ENCODE data around the gene ADO. TPM values are rescaled to one million over a fixed set of nuclear protein-coding genes. Genes with fewer than 3 reads are reported as not detected.

Gene ADO
- total and polyA plus RNA-seq, 2 donors (not counting 1 experiment from before 2014, with no cell fraction given) = 13.2 to 20.6 TPM

- no peaks in the 10 kb centered on the region for H4K20me1 ChIP-seq (ENCODE audit: control insufficient read depth, extremely low read depth, insufficient read depth, low read length)
- H3K27me3 ChIP-seq (ENCODE audit: control insufficient read depth, insufficient read depth, low read length) = peaks cover 4% of the 10 kb centered on the region
- no peak for DNase-seq (ENCODE audit: low read depth in 2 of 2)
- no peak overlapping the region for H3K9ac ChIP-seq (ENCODE audit: insufficient read depth, low read length)
- H3K27ac ChIP-seq (ENCODE audit: insufficient read depth, low read length) = no peak overlapping the region
- H2AFZ ChIP-seq (ENCODE audit: low read length) = no peak overlapping the region
- H3K36me3 ChIP-seq (ENCODE audit: control insufficient read depth, insufficient read depth, low read length) = no peaks in the 10 kb centered on the region
- no peak overlapping the region for H3K4me3 ChIP-seq (replicated peaks in 1 of 4; ENCODE audit: control extremely low read depth in 1 of 4, insufficient read depth in 1 of 4, low read depth in 3 of 4, low read length in 4 of 4)
- H3K4me2 ChIP-seq (ENCODE audit: extremely low read depth, insufficient read depth, low read length) = no peak overlapping the region
- H3K9me3 ChIP-seq (ENCODE audit: control insufficient read depth, insufficient read depth, low read depth, low read length) = no peaks in the 10 kb centered on the region
- peaks cover 4% of the 10 kb centered on the region for H3K4me1 ChIP-seq (ENCODE audit: control insufficient read depth, extremely low read depth, insufficient read depth, low read length)
- TF ChIP-seq EZH2 (IDR thresholded peaks at IDR 0.05; ENCODE audit: low read length, missing control alignments) (no peak), CTCF (conservative IDR thresholded peaks at IDR 0.05 in 1 of 2, IDR thresholded peaks at IDR 0.05 in 1 of 2; ENCODE audit: low read depth in 1 of 2, low read length in 2 of 2) (no peak)
- H3K79me2 ChIP-seq (ENCODE audit: control insufficient read depth, insufficient read depth, low read length) = peaks cover 18% of the 10 kb centered on the region
These were observed 2.6 kb upstream of the ADO start for GRCh38 chr10:62801871-62802270.

GRCh38 chr10:62803724-62804355 is 680 bp upstream of the ADO start:
- peak overlapping the region; percentile 99 for H2AFZ ChIP-seq (ENCODE audit: low read length)
- peaks cover 23% of the 10 kb centered on the region for H3K79me2 ChIP-seq (ENCODE audit: control insufficient read depth, insufficient read depth, low read length)
- H3K9ac ChIP-seq (ENCODE audit: insufficient read depth, low read length) = peak overlapping the region; percentile 83
- TF ChIP-seq EZH2 (IDR thresholded peaks at IDR 0.05; ENCODE audit: low read length, missing control alignments) (no peak), CTCF (conservative IDR thresholded peaks at IDR 0.05 in 1 of 2, IDR thresholded peaks at IDR 0.05 in 1 of 2; ENCODE audit: low read depth in 1 of 2, low read length in 2 of 2) (no peak)
- peak overlapping the region; percentile 76 to 96 (median 86) for H3K4me3 ChIP-seq (replicated peaks in 1 of 4; ENCODE audit: control extremely low read depth in 1 of 4, insufficient read depth in 1 of 4, low read depth in 3 of 4, low read length in 4 of 4)
- no peaks in the 10 kb centered on the region for H3K27me3 ChIP-seq (ENCODE audit: control insufficient read depth, insufficient read depth, low read length)
- DNase-seq (ENCODE audit: low read depth in 2 of 2) = peak; percentile 10 to 79
- H3K27ac ChIP-seq (ENCODE audit: insufficient read depth, low read length) = peak overlapping the region; percentile 96
- no peaks in the 10 kb centered on the region for H3K36me3 ChIP-seq (ENCODE audit: control insufficient read depth, insufficient read depth, low read length)
- no peaks in the 10 kb centered on the region for H3K9me3 ChIP-seq (ENCODE audit: control insufficient read depth, insufficient read depth, low read depth, low read length)
- no peaks in the 10 kb centered on the region for H4K20me1 ChIP-seq (ENCODE audit: control insufficient read depth, extremely low read depth, insufficient read depth, low read length)
- peak overlapping the region; percentile 92 for H3K4me2 ChIP-seq (ENCODE audit: extremely low read depth, insufficient read depth, low read length)
- H3K4me1 ChIP-seq (ENCODE audit: control insufficient read depth, extremely low read depth, insufficient read depth, low read length) = peaks cover 6% of the 10 kb centered on the region

- Histone ChIP-seq H2AFZ (ENCODE audit: low read length) (peak overlapping the region; percentile 99), H3K79me2 (ENCODE audit: control insufficient read depth, insufficient read depth, low read length) (peaks cover 23% of the 10 kb centered on the region), H3K27me3 (ENCODE audit: control insufficient read depth, insufficient read depth, low read length) (no peaks in the 10 kb centered on the region)
These were observed 945 bp downstream of the ADO start for GRCh38 chr10:62805231-62806099.

More at GRCh38 chr10:62805231-62806099, 945 bp downstream of the ADO start:
- H3K4me1 ChIP-seq (ENCODE audit: control insufficient read depth, extremely low read depth, insufficient read depth, low read length) = peaks cover 6% of the 10 kb centered on the region
- peak overlapping the region; percentile 96 for H3K27ac ChIP-seq (ENCODE audit: insufficient read depth, low read length)
- DNase-seq (ENCODE audit: low read depth in 2 of 2) = peak; percentile 38 to 62
- no peak for TF ChIP-seq CTCF (conservative IDR thresholded peaks at IDR 0.05 in 1 of 2, IDR thresholded peaks at IDR 0.05 in 1 of 2; ENCODE audit: low read depth in 1 of 2, low read length in 2 of 2)
- no peak for TF ChIP-seq EZH2 (IDR thresholded peaks at IDR 0.05; ENCODE audit: low read length, missing control alignments)
- peak overlapping the region; percentile 77 to 96 (median 86) for H3K4me3 ChIP-seq (replicated peaks in 1 of 4; ENCODE audit: control extremely low read depth in 1 of 4, insufficient read depth in 1 of 4, low read depth in 3 of 4, low read length in 4 of 4)
- H4K20me1 ChIP-seq (ENCODE audit: control insufficient read depth, extremely low read depth, insufficient read depth, low read length) = no peaks in the 10 kb centered on the region
- H3K4me2 ChIP-seq (ENCODE audit: extremely low read depth, insufficient read depth, low read length) = peak overlapping the region; percentile 96
- no peaks in the 10 kb centered on the region for H3K36me3 ChIP-seq (ENCODE audit: control insufficient read depth, insufficient read depth, low read length)
- peak overlapping the region; percentile 83 for H3K9ac ChIP-seq (ENCODE audit: insufficient read depth, low read length)
- no peaks in the 10 kb centered on the region for H3K9me3 ChIP-seq (ENCODE audit: control insufficient read depth, insufficient read depth, low read depth, low read length)
